ENCODE measurements around the gene YWHAQ.

The YWHAQ gene

GRCh38 chr2:9655441-9656269 is 24.9 kb upstream of the YWHAQ start:
- peak; percentile 64 for DNase-seq

- DNase-seq = no peak
Observed at GRCh38 chr2:9654452-9655100, 23.8 kb upstream of the YWHAQ start.

GRCh38 chr2:9653485-9654271 is 22.9 kb upstream of the YWHAQ start:
- DNase-seq = no peak

GRCh38 chr2:9652898-9653479 is 22.2 kb upstream of the YWHAQ start:
- no peak for DNase-seq

GRCh38 chr2:9652267-9652666 is 21.5 kb upstream of the YWHAQ start:
- DNase-seq = no peak

- no peak for DNase-seq
Observed at GRCh38 chr2:9650119-9650821, 19.5 kb upstream of the YWHAQ start.

- DNase-seq = no peak
Observed at GRCh38 chr2:9649261-9649660, 18.5 kb upstream of the YWHAQ start.

- DNase-seq = no peak
Observed at GRCh38 chr2:9648821-9649220, 18.0 kb upstream of the YWHAQ start.

- no peak for DNase-seq
Observed at GRCh38 chr2:9647884-9648283, 17.1 kb upstream of the YWHAQ start.

GRCh38 chr2:9646196-9647030 is 15.6 kb upstream of the YWHAQ start:
- no peak for DNase-seq

GRCh38 chr2:9644603-9645002 is 13.8 kb upstream of the YWHAQ start:
- no peak for DNase-seq

GRCh38 chr2:9644021-9644420 is 13.2 kb upstream of the YWHAQ start:
- DNase-seq = no peak

- DNase-seq = peak; percentile 30
Observed at GRCh38 chr2:9641641-9642040, 10.8 kb upstream of the YWHAQ start.

- DNase-seq = no peak
Observed at GRCh38 chr2:9640403-9641104, 9.8 kb upstream of the YWHAQ start.

- no peak for DNase-seq
Observed at GRCh38 chr2:9639740-9640343, 9.0 kb upstream of the YWHAQ start.

GRCh38 chr2:9639000-9639602 is 8.3 kb upstream of the YWHAQ start:
- DNase-seq = no peak

- no peak for DNase-seq
Observed at GRCh38 chr2:9638532-9638931, 7.7 kb upstream of the YWHAQ start.

GRCh38 chr2:9637330-9637729 is 6.5 kb upstream of the YWHAQ start:
- DNase-seq = no peak

- DNase-seq = no peak
Observed at GRCh38 chr2:9634133-9634532, 3.3 kb upstream of the YWHAQ start.

Measured in stimulated activated naive CD4-positive, alpha-beta T cell treated with Interleukin-2 at 50 U/mL for 16 hours (primary cell).